GM12878 (cell line): ENCODE data around the gene UST. TPM values are rescaled to one million over a fixed set of nuclear protein-coding genes. Genes with fewer than 3 reads are reported as not detected.

ENCODE experiments used
- ATAC-seq: fragments of 200-7000 bp; cut with Tn5 transposase; 3 replicates; pipeline ENCODE4 v1.9.1; 2020; ENCODE audit warnings: mild to moderate bottlenecking, moderate library complexity
- BruUV-seq: library from RNA; stranded (reverse); fragments of 400-500 nt; replicated peaks from 2 replicates; lab custom pipeline; 2021; lab: Mats Ljungman, UMichigan
- CTCF ChIA-PET: fragments of 300-600 bp; sonication (Branson Sonifier 250); formaldehyde crosslinking; extraction: SDS; loops from one replicate; lab custom pipeline; 2021; ENCODE audit warnings: inconsistent platforms; lab: Yijun Ruan, JAX
- POLR2A ChIA-PET: fragments of 350-600 bp; formaldehyde crosslinking; extraction: SDS; loops from one replicate; lab custom pipeline; 2021; ENCODE audit warnings: inconsistent platforms; lab: Charles Lee
- RAD21 ChIA-PET: fragments of 300-600 bp; sonication (Branson Sonifier 250); formaldehyde crosslinking; loops from one replicate; lab custom pipeline; 2023; ENCODE audit warnings: antibody characterized with exemption; ENCODE audit not compliant: unreplicated experiment; lab: Charles Lee
- SMC1A ChIA-PET: fragments of 300-600 bp; sonication (Branson Sonifier 250); formaldehyde crosslinking; loops from one replicate; lab custom pipeline; 2023; ENCODE audit not compliant: unreplicated experiment, uncharacterized antibody; lab: Charles Lee
- DNase-seq: peaks from one replicate; pipeline ENCODE4 v3.0.0-alpha.2; 2011; ENCODE audit warnings: low read depth, low spot score
- FAIRE-seq: peaks from 3 replicates; lab custom pipeline; 2011; peaks lifted over from hg19 to GRCh38; lab: Jason Lieb, UNC
- H2AFZ ChIP-seq: 2 replicates; pipeline ENCODE4 v1.6.0; 2011; ENCODE audit warnings: low read depth, low read length, control low read depth; ENCODE audit not compliant: control insufficient read depth
- H3K27ac ChIP-seq: 2 replicates; pipeline ENCODE4 v1.5.1; 2011; ENCODE audit warnings: control low read depth; ENCODE audit not compliant: control insufficient read depth, insufficient read depth
- H3K27me3 ChIP-seq, 2 experiments: replicated peaks in 1 of 2; 2 replicates each; pipeline versions ENCODE4 v1.6.0 to v1.6.1; 2011; ENCODE audit warnings: low read length in 1 of 2; ENCODE audit not compliant: control insufficient read depth in 2 of 2, insufficient read depth in 2 of 2
- H3K36me3 ChIP-seq, 2 experiments: 2 replicates each; pipeline ENCODE4 v1.5.1; 2011; ENCODE audit warnings: low read length in 1 of 2; ENCODE audit not compliant: control insufficient read depth in 2 of 2, insufficient read depth in 2 of 2
- H3K4me1 ChIP-seq: 2 replicates; pipeline ENCODE4 v1.6.1; 2011; ENCODE audit warnings: mild to moderate bottlenecking, low read length, moderate library complexity, mixed read lengths; ENCODE audit not compliant: control insufficient read depth, insufficient read depth
- H3K4me2 ChIP-seq: 2 replicates; pipeline ENCODE4 v1.6.0; 2011; ENCODE audit warnings: control low read depth; ENCODE audit not compliant: control insufficient read depth, insufficient read depth
- H3K4me3 ChIP-seq: fragments of 200-600 bp; sonication (generic); 2 replicates; pipeline ENCODE4 v1.5.1; 2016
- H3K79me2 ChIP-seq: 2 replicates; pipeline ENCODE4 v1.6.0; 2011; ENCODE audit warnings: low read length; ENCODE audit not compliant: control insufficient read depth, insufficient read depth
- H3K9ac ChIP-seq: 2 replicates; pipeline ENCODE4 v1.8.0; 2011; ENCODE audit warnings: low read length, control low read depth, mixed read lengths; ENCODE audit not compliant: control insufficient read depth, insufficient read depth
- H3K9me3 ChIP-seq: replicated peaks from 3 replicates; pipeline ENCODE4 v1.5.1; 2011; ENCODE audit warnings: mild to moderate bottlenecking, low read length; ENCODE audit not compliant: control insufficient read depth, insufficient read depth
- H4K20me1 ChIP-seq: 2 replicates; pipeline ENCODE4 v1.6.0; 2011; ENCODE audit not compliant: control insufficient read depth, insufficient read depth
- IRF5 ChIP-seq: fragments of 450-650 bp; IDR thresholded peaks from 2 replicates; pipeline ENCODE4 v1.6.1; 2017; ENCODE audit warnings: borderline replicate concordance
- MTA2 ChIP-seq: fragments of 450-650 bp; IDR thresholded peaks from 2 replicates; pipeline ENCODE4 v1.6.1; 2016; ENCODE audit warnings: low read depth, mild to moderate bottlenecking, moderate library complexity
- NR2C1 ChIP-seq: fragments of 450-650 bp; IDR thresholded peaks from 2 replicates; pipeline ENCODE4 v1.6.1; 2017; ENCODE audit warnings: antibody characterized with exemption, mild to moderate bottlenecking, moderate library complexity
- PRDM15 ChIP-seq: fragments of 450-650 bp; formaldehyde crosslinking; IDR thresholded peaks from 2 replicates; pipeline ENCODE4 v1.4.0; 2020; ENCODE audit warnings: mild to moderate bottlenecking, moderate library complexity
- RELB ChIP-seq: fragments of 450-650 bp; IDR thresholded peaks from 2 replicates; pipeline ENCODE4 v1.6.1; 2017; ENCODE audit warnings: low read depth, mild to moderate bottlenecking, moderate library complexity
- SREBF2 ChIP-seq: IDR thresholded peaks from 2 replicates; pipeline ENCODE4 v1.6.1; 2012; ENCODE audit warnings: mild to moderate bottlenecking, low read length
- TCF3 ChIP-seq: IDR thresholded peaks from 2 replicates; pipeline ENCODE4 v1.6.1; 2012; ENCODE audit warnings: low read depth, mild to moderate bottlenecking, low read length, borderline replicate concordance; ENCODE audit not compliant: insufficient read depth
- WGBS: methylation state at CpG from one replicate; pipeline ENCODE4 v1.1.6; 2016; ENCODE audit warnings: low lambda C conversion rate; ENCODE audit not compliant: insufficient replicate concordance, insufficient coverage; ENCODE audit errors: missing lambda C conversion rate; 5-methylcytosine and 5-hydroxymethylcytosine counted together
- in situ Hi-C: fragments of 300-500 bp; cut with MboI; formaldehyde crosslinking; loops from 9 replicates; pipeline ENCODE4 v1.14.3; 2018; ENCODE audit warnings: mixed read lengths
- intact Hi-C: fragments of 100-400 bp; cut with micrococcal nuclease; formaldehyde crosslinking; loops from one replicate; pipeline ENCODE4 v1.14.2; 2022; ENCODE audit not compliant: unreplicated experiment
- polyA plus RNA-seq, 11 experiments: library from polyadenylated mRNA; depleted of rRNA in 4 of 11; unstranded in 6 of 11; stranded (reverse) in 5 of 11; fragments of >200 nt; fragmentation: Nextera tagmentation in 4 of 11; fragmentation: Illumina TruSeq in 1 of 11; extraction: Ambion mirVana in 4 of 11; extraction: Trizol in 1 of 11; gene quantifications; 1 replicate in 1 of 11; 2 replicates in 10 of 11; pipeline versions ENCODE4 v1.2.1 to v1.2.3, GENCODE V29; 2011 to 2016; ENCODE audit warnings: inconsistent platforms in 2 of 11, missing spikeins in 2 of 11, low read depth in 1 of 11
- total RNA-seq, 4 experiments: library from RNA; depleted of rRNA in 3 of 4; stranded (reverse); fragments of >200 nt in 3 of 4; fragmentation: Illumina TruSeq in 1 of 4; extraction: Trizol in 1 of 4; gene quantifications; 2 replicates each; pipeline versions ENCODE4 v1.2.1 to v1.2.3, GENCODE V29; 2013 to 2021

The UST gene
- total and polyA plus RNA-seq, 10 of the 15 experiments (the other 5 are each of a cell fraction or from before 2014, with no cell fraction given), result 0.74 to 43.3 (median 2.2) TPM

- no peak for TF ChIP-seq RELB
Measured at GRCh38 chr6:148969603-148970061, 222.8 kb downstream of the UST start (continued).

- Histone ChIP-seq H3K4me1 (no peaks in the 10 kb centered on the region), H3K27ac (no peak overlapping the region), H3K4me3 (no peak overlapping the region), H3K27me3 (peaks cover 0 to 8% of the 10 kb centered on the region in 2 experiments; a peak in 2 of 4 replicates), H3K9ac (no peak overlapping the region), H3K36me3 (no peaks in the 10 kb centered on the region; a peak in 1 of 4 replicates), H3K79me2 (no peaks in the 10 kb centered on the region), H4K20me1 (0 out of 2 replicates have a peak, but pooled peaks cover 5% of the 10 kb centered on the region), H2AFZ (no peak overlapping the region), H3K4me2 (no peak overlapping the region), H3K9me3 (no peaks in the 10 kb centered on the region)
- BruUV-seq, result no TSS peak
- 53% methylated on average over 6 of the region's 6 CpGs for WGBS
- CTCF ChIA-PET, result no interaction called here
- TF ChIP-seq TCF3, result no peak
- no peak for TF ChIP-seq MTA2
- TF ChIP-seq PRDM15 (CRISPR knock-in tag), result no peak
- TF ChIP-seq IRF5, result no peak
- no peak for TF ChIP-seq NR2C1
- TF ChIP-seq SREBF2, result no peak
- ATAC-seq (no peak), FAIRE-seq (no peak), DNase-seq (no peak)
- RAD21 ChIA-PET, result interaction anchor here (1.0 kb wide), 1 partner anchor 393 kb away, joined by 3 read pairs; no protein-coding TSS in a partner anchor
- intact Hi-C loops (no loop called here), in situ Hi-C loops (no loop called here)
- SMC1A ChIA-PET, result interaction anchor here (0.8 to 1.5 kb wide), 2 partner anchors 34 to 461 kb away, joined by 4 to 6 read pairs; no protein-coding TSS in a partner anchor
- POLR2A ChIA-PET, result interaction anchor here (0.5 kb wide), 1 partner anchor 523 kb away, joined by 7 read pairs; no protein-coding TSS in a partner anchor
Measured at GRCh38 chr6:148971031-148971927, 224.4 kb downstream of the UST start.
